ENCODE results near the gene XYLB.

The XYLB gene

GRCh38 chr3:38453075-38453912 is 106.7 kb downstream of the XYLB start, which contains the start of gene ACVR2B:
Gene ACVR2B, plus strand, starts transcription at chr3:38453890. Its CDS starts 433 bp downstream, at chr3:38454323.
- peak within 1 kb of the TSS; percentile 71 for H3K4me3 ChIP-seq (ENCODE audit: low read depth, low read length)
- TF ChIP-seq CTCF (IDR thresholded peaks at IDR 0.05; ENCODE audit: insufficient read depth, low read depth, low read length, missing control alignments) = no peak
- DNase-seq (ENCODE audit: low read depth) = peak; percentile 85

- DNase-seq (ENCODE audit: low read depth) = no peak
- no peak for TF ChIP-seq CTCF (IDR thresholded peaks at IDR 0.05; ENCODE audit: insufficient read depth, low read depth, low read length, missing control alignments)
Observed at GRCh38 chr3:38453913-38454177, 107.3 kb downstream of the XYLB start.

GRCh38 chr3:38454178-38454883 is 107.7 kb downstream of the XYLB start:
- no peak for TF ChIP-seq CTCF (IDR thresholded peaks at IDR 0.05; ENCODE audit: insufficient read depth, low read depth, low read length, missing control alignments)
- peak; percentile 48 for DNase-seq (ENCODE audit: low read depth)
- peak overlapping the region; percentile 71 for H3K4me3 ChIP-seq (ENCODE audit: low read depth, low read length)

More at GRCh38 chr3:38453913-38454177, 107.3 kb downstream of the XYLB start:
- H3K4me3 ChIP-seq (ENCODE audit: low read depth, low read length) = peak overlapping the region; percentile 71

- peak overlapping the region; percentile 71 for H3K4me3 ChIP-seq (ENCODE audit: low read depth, low read length)
- DNase-seq (ENCODE audit: low read depth) = peak; percentile 38
- TF ChIP-seq CTCF (IDR thresholded peaks at IDR 0.05; ENCODE audit: insufficient read depth, low read depth, low read length, missing control alignments) = no peak
Observed at GRCh38 chr3:38454884-38455638, 108.5 kb downstream of the XYLB start.

- H3K4me3 ChIP-seq (ENCODE audit: low read depth, low read length) = peak overlapping the region; percentile 71
- no peak for TF ChIP-seq CTCF (IDR thresholded peaks at IDR 0.05; ENCODE audit: insufficient read depth, low read depth, low read length, missing control alignments)
- DNase-seq (ENCODE audit: low read depth) = no peak
Observed at GRCh38 chr3:38455639-38456430, 109.2 kb downstream of the XYLB start.
